NCI-H2227 (cell line): ENCODE measurements around the gene SLC8A2.
"Not testable (repeated sequence)": the region's sequence is repeated elsewhere in the genome, so short reads cannot be mapped to it uniquely, and the experiment has no call there.

Source experiments
- DNase-seq: peaks from one replicate; lab custom pipeline; 2025; ENCODE audit not compliant: unreplicated experiment; lab: John Stamatoyannopoulos, UW

SLC8A2 gene

DNA sequence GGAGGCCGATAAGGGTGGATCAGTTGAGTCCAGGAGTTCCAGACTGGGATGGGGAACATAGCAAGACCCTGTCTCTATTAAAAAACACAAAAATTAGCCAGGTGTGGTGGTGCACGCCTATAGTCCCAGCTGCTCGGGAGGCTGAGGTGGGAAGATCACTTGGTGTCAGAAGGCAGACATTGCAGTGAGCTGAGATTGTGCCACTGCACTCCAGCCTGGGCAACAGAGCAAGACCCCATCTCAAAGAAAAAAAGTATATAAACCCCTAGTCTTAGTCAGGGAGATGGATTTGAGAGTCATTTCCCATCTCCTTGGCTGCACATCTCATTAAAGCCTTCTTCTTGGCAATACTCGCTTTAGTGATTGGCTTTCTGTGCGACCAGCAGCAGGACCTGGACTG, 87.8 kb downstream of the SLC8A2 start:
- not testable (repeated sequence) for DNase-seq

DNA sequence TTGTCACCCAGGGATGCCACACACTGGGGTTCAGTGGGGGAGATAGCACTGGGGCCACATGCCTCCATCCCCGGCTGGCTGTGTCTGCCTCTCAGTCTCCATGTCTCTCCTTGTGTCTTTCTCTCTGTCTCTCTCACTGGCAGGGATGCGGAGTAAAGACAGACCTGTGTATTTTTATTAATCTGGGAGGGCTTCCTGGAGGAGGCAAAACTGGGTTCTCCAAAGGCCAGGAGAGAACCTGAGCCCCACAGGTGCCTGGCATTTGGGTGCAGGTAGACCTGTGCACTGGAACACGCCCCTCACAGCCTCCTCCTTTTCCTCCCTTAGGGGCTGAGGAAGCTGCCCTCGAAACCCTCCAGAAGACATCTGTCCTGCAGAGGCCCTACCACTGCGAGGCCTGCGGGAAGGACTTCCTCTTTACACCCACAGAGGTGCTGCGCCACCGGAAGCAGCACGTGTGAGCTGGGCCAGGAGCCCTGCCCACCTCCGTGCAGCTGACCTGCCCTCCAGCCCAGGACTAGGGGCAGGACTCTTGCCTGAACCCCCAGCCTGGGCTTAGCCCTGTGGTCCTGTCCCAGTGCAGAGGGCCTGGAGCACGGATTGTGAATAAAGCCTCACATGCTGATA, 89.9 kb downstream of the SLC8A2 start:
- DNase-seq, result no peak

DNA sequence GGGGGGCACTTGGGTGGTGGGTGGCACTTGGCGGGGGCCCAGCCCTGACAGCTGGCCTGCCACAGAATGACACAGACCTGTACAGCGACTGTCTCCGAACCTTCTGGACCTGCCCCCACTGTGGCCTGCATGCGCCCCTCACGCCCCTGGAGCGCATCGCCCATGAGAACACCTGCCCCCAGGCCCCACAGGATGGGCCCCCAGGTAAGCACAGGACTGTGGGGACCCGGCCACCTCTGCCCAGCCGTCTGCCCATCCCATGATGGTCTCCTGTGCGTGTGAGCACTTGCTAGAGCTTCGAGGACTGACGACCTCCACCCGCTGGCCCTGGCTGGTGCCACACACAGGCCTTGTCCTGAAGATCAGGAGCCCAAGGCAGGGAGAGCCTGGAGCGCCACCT, 90.6 kb downstream of the SLC8A2 start:
- DNase-seq, result no peak

DNA sequence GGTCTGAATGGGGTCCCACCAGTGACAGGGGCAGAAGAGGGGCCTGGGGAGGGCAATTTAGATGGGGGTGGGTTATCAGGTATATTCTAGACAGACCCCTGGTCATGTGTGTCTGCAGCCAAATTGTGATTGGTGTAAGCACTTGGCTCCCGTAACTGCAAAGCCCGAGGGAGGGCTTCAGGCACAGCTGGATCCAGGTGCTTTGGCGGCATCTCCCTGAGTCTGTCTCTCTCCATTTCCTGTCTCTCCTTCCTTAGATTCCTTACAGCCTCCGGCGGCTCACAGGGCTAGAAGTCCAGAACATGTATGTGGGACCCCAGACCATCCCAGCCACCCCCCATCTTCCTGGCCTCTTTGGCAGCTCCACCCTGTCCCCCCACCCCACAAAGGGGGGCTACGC, 91.1 kb downstream of the SLC8A2 start:
- DNase-seq, result no peak

DNA sequence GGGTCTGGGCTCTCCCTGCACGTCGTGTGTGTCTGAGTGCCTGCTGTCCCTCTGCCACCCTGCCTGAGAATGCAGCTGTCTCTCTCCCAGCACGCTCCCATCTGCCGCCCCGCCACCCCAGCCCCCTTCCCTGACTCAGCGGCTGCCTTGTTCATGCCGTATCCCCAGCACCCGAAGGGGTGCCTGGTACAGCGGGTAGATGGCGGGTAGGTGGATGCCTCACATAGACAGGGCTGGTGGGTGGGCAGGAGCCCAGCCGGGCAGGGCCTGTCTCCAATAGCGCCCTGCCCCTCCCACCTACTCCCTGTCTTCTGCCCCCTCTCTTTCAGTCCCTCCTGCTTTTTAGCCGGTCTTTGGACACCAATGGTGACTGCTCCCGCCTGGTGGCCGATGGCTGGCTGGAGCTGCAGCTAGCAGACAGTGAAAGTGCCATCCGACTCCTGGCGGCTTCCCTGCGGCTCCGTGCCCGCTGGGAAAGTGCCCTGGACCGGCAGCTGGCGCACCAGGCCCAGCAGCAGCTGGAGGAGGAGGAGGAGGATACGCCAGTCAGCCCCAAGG, 92.2 kb downstream of the SLC8A2 start:
- DNase-seq, result peak; percentile 35

DNA sequence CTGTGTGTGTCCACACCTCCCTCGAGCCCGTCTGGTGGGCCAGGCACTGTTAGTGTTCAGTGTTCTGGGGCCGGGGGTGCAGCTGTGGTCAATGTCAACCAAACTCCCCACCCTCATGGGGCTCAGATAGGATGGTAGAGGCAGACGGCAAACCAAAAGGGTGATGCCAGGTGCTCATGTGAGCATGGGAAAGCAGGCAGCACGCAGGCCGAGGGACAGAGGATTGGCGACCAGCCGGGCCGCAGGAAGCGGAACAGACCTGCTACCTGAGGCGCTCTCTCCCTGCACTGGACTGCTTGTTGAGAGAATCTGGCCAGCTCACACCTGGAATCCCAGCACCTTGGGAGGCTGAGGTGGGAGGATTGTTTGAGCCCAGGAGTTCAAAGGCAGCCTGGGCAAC, 93.4 kb downstream of the SLC8A2 start:
- DNase-seq, result no peak
